NCI-H1092 (cell line): ENCODE measurements around the gene MANBA.

Experiments
- DNase-seq: peaks from one replicate; lab custom pipeline; 2025; lab: John Stamatoyannopoulos, UW

The MANBA gene

GRCh38 chr4:102760645-102761295 lies at the start of gene MANBA:
Gene MANBA, minus strand, starts transcription at chr4:102760968. Its CDS starts 74 bp downstream, at chr4:102760894.
- DNase-seq, result peak; percentile 62

- no peak for DNase-seq
These were observed 48.9 kb upstream of the MANBA start for GRCh38 chr4:102809691-102810090.

- no peak for DNase-seq
These were observed 48.4 kb upstream of the MANBA start for GRCh38 chr4:102809190-102809589.

GRCh38 chr4:102808009-102808408 lies 47.2 kb upstream of the MANBA start:
- DNase-seq, result no peak

GRCh38 chr4:102807345-102807744 lies 46.6 kb upstream of the MANBA start:
- no peak for DNase-seq

- DNase-seq, result no peak
These were observed 39.0 kb upstream of the MANBA start for GRCh38 chr4:102799816-102800215.

- no peak for DNase-seq
These were observed 34.2 kb upstream of the MANBA start for GRCh38 chr4:102794999-102795398.

GRCh38 chr4:102792361-102792936 lies 31.7 kb upstream of the MANBA start:
- DNase-seq, result no peak

GRCh38 chr4:102791318-102791835 lies 30.6 kb upstream of the MANBA start:
- DNase-seq, result no peak

GRCh38 chr4:102789317-102789717 lies 28.5 kb upstream of the MANBA start:
- DNase-seq, result no peak

GRCh38 chr4:102787944-102788343 lies 27.2 kb upstream of the MANBA start:
- no peak for DNase-seq

- no peak for DNase-seq
These were observed 26.5 kb upstream of the MANBA start for GRCh38 chr4:102787096-102787881.

GRCh38 chr4:102786279-102786678 lies 25.5 kb upstream of the MANBA start:
- no peak for DNase-seq

GRCh38 chr4:102783006-102783405 lies 22.2 kb upstream of the MANBA start:
- DNase-seq, result no peak

GRCh38 chr4:102781570-102781969 lies 20.8 kb upstream of the MANBA start:
- no peak for DNase-seq

GRCh38 chr4:102780476-102781144 lies 19.8 kb upstream of the MANBA start:
- DNase-seq, result no peak

- DNase-seq, result no peak
These were observed 18.4 kb upstream of the MANBA start for GRCh38 chr4:102779204-102779603.

- no peak for DNase-seq
These were observed 18.0 kb upstream of the MANBA start for GRCh38 chr4:102778720-102779119.

GRCh38 chr4:102775805-102776204 lies 15.0 kb upstream of the MANBA start:
- DNase-seq, result no peak

- no peak for DNase-seq
These were observed 13.5 kb upstream of the MANBA start for GRCh38 chr4:102774254-102774653.

- DNase-seq, result no peak
These were observed 12.1 kb upstream of the MANBA start for GRCh38 chr4:102772738-102773340.

- no peak for DNase-seq
These were observed 4.1 kb upstream of the MANBA start for GRCh38 chr4:102764901-102765300.
